Kidney epithelial cell (primary cell): Measurements from ENCODE around the gene ZNF30. TPM values are rescaled to one million over a fixed set of nuclear protein-coding genes. Genes with fewer than 3 reads are reported as not detected.

Experiments
- DNase-seq: peaks from one replicate; pipeline ENCODE4 v3.0.0-alpha.2; 2010; ENCODE audit warnings: low read depth
- H3K27me3 ChIP-seq: 2 replicates; pipeline ENCODE4 v1.6.0; 2011; ENCODE audit warnings: low read length; ENCODE audit not compliant: control insufficient read depth, insufficient read depth
- H3K36me3 ChIP-seq: 2 replicates; pipeline ENCODE4 v1.5.1; 2011; ENCODE audit warnings: low read length; ENCODE audit not compliant: control insufficient read depth, insufficient read depth
- H3K4me3 ChIP-seq: 2 replicates; pipeline ENCODE4 v1.5.1; 2011; ENCODE audit warnings: low read depth, mild to moderate bottlenecking, control low read depth, low read length
- total RNA-seq: library from RNA; depleted of rRNA; stranded (reverse); fragments of >200 nt; gene quantifications from 2 replicates; pipeline ENCODE4 v1.2.3, GENCODE V29; 2015
- TF ChIP-seq, protein P1 (sequence below): IDR thresholded peaks from 2 replicates; pipeline ENCODE4 v1.5.1; 2011; ENCODE audit warnings: mild to moderate bottlenecking, moderate library complexity, low read length, control low read depth, inconsistent platforms; ENCODE audit not compliant: insufficient read depth, poor library complexity, severe bottlenecking

The ZNF30 gene
- total RNA-seq, 1 donor from 2014 or later, result 1.6 TPM

- DNase-seq, result no peak
- no peaks in the 10 kb centered on the region for H3K27me3 ChIP-seq
- H3K4me3 ChIP-seq, result no peak overlapping the region
- TF ChIP-seq, protein P1, sequence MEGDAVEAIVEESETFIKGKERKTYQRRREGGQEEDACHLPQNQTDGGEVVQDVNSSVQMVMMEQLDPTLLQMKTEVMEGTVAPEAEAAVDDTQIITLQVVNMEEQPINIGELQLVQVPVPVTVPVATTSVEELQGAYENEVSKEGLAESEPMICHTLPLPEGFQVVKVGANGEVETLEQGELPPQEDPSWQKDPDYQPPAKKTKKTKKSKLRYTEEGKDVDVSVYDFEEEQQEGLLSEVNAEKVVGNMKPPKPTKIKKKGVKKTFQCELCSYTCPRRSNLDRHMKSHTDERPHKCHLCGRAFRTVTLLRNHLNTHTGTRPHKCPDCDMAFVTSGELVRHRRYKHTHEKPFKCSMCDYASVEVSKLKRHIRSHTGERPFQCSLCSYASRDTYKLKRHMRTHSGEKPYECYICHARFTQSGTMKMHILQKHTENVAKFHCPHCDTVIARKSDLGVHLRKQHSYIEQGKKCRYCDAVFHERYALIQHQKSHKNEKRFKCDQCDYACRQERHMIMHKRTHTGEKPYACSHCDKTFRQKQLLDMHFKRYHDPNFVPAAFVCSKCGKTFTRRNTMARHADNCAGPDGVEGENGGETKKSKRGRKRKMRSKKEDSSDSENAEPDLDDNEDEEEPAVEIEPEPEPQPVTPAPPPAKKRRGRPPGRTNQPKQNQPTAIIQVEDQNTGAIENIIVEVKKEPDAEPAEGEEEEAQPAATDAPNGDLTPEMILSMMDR, result no peak
- H3K36me3 ChIP-seq, result no peaks in the 10 kb centered on the region
These were observed 55.6 kb downstream of the ZNF30 start for GRCh38 chr19:34982275-34982674.

DNA sequence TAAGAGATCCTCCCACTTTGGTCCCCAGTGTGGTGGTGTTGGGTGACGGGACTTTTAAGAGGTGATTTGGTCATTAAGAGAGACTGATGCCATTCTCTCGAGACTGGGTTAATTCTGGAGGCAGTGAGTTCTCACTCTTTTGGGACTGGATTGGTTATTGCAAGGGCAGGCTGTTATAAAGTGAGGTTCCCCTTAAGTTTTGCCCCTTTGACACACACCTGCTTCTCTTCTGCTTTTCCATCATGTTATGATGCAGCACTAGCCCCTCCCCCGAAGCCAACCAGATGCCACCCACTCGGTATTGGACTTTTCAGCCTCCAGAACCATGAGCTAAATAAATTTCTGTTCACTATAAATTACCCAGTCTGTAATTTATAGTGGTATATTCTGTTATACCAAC, 57.1 kb downstream of the ZNF30 start:
- H3K4me3 ChIP-seq, result no peak overlapping the region
- DNase-seq, result no peak
- TF ChIP-seq, protein P1, result no peak

DNA sequence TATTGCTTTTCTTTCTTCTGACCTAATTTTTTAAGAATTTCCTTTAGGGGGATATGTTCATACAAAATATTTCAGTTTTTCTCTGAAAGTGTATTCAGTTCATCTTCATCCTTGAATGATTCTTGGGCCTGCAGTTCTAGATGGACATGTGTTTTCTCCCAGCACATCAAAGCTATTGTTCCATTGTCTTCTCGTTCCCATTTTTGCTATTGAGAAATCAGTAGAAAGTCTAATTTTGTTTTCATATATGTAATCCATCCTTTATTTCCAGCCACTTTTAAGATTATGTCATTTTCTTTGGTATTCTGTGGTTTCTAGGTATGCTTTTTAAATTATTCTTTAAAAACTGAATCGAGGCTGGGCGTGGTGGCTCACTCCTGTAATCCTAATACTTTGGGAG, 57.6 kb downstream of the ZNF30 start:
- no peak overlapping the region for H3K4me3 ChIP-seq
- no peak for DNase-seq
- H3K27me3 ChIP-seq, result no peaks in the 10 kb centered on the region
- H3K36me3 ChIP-seq, result no peaks in the 10 kb centered on the region
- TF ChIP-seq, protein P1, result no peak

More for the DNA sequence above, 57.1 kb downstream of the ZNF30 start:
- H3K36me3 ChIP-seq, result no peaks in the 10 kb centered on the region
- H3K27me3 ChIP-seq, result no peaks in the 10 kb centered on the region

GRCh38 chr19:34985249-34986022, 58.7 kb downstream of the ZNF30 start:
- H3K4me3 ChIP-seq, result no peak overlapping the region
- H3K36me3 ChIP-seq, result no peaks in the 10 kb centered on the region
- H3K27me3 ChIP-seq, result no peaks in the 10 kb centered on the region
- TF ChIP-seq, protein P1, result no peak
- DNase-seq, result no peak

DNA sequence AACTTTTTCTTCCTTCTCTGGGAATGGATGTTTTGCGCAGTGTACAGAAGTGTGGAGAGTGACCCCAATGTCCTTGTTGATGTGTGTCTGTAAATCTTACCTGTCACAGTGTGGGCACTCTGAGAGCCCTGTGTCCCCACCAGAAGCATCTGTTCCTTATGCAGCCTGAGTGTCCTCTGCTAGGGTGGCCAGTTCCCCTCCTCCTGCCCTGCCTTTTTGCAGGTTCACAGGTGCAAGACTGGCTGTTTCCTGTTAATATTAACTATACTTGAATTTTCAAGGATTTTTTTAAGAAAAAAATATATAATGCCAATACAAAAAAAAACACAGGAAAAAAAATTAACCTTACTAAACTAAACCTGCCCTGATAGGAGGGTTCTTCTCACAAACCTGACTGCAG, 61.4 kb downstream of the ZNF30 start:
- Histone ChIP-seq H3K27me3 (no peaks in the 10 kb centered on the region), H3K36me3 (no peaks in the 10 kb centered on the region), H3K4me3 (no peak overlapping the region)
- TF ChIP-seq, protein P1, result no peak
- no peak for DNase-seq

DNA sequence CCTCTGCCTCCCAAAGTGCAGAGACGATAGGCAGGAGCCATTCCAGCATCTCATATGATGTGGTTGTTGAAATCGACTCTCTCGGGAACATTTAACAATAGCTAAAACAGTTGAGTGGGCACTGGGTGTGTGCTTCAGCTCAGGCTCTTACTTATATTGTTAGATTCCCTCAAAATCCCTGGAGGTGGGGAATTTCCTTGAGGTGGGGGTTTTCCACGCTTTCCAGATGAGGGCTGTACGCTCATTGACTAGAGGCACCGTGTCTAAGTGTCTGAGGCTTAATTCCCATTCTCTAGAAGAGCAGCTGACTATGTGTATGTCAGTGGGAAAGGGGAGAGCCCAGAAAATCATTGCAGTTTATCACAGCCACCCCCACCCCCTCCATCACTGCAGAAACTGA, 62.6 kb downstream of the ZNF30 start:
- no peak overlapping the region for H3K4me3 ChIP-seq
- no peaks in the 10 kb centered on the region for H3K27me3 ChIP-seq
- no peaks in the 10 kb centered on the region for H3K36me3 ChIP-seq
- TF ChIP-seq, protein P1, result no peak
- DNase-seq, result no peak
